G401 (cell line): ENCODE results near the gene SARDH. TPM values are rescaled to one million over a fixed set of nuclear protein-coding genes. Genes with fewer than 3 reads are reported as not detected.

Experiments
- DNase-seq: peaks from one replicate; pipeline ENCODE4 v3.0.0-alpha.2; 2015; ENCODE audit warnings: low spot score
- in situ Hi-C: cut with HindIII; loops from 2 replicates; pipeline ENCODE4 v1.10.0; 2016; ENCODE audit warnings: low sequenced_read_pairs, mixed read lengths
- total RNA-seq: library from RNA; depleted of rRNA; stranded (reverse); fragments of >200 nt; shearing (Covaris generic); gene quantifications from 2 replicates; pipeline ENCODE4 v1.2.3, GENCODE V29; 2014; rRNA removed

SARDH gene, protein sequence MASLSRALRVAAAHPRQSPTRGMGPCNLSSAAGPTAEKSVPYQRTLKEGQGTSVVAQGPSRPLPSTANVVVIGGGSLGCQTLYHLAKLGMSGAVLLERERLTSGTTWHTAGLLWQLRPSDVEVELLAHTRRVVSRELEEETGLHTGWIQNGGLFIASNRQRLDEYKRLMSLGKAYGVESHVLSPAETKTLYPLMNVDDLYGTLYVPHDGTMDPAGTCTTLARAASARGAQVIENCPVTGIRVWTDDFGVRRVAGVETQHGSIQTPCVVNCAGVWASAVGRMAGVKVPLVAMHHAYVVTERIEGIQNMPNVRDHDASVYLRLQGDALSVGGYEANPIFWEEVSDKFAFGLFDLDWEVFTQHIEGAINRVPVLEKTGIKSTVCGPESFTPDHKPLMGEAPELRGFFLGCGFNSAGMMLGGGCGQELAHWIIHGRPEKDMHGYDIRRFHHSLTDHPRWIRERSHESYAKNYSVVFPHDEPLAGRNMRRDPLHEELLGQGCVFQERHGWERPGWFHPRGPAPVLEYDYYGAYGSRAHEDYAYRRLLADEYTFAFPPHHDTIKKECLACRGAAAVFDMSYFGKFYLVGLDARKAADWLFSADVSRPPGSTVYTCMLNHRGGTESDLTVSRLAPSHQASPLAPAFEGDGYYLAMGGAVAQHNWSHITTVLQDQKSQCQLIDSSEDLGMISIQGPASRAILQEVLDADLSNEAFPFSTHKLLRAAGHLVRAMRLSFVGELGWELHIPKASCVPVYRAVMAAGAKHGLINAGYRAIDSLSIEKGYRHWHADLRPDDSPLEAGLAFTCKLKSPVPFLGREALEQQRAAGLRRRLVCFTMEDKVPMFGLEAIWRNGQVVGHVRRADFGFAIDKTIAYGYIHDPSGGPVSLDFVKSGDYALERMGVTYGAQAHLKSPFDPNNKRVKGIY
- 13.2 and 17.3 TPM in 2 replicates for total RNA-seq

DNA sequence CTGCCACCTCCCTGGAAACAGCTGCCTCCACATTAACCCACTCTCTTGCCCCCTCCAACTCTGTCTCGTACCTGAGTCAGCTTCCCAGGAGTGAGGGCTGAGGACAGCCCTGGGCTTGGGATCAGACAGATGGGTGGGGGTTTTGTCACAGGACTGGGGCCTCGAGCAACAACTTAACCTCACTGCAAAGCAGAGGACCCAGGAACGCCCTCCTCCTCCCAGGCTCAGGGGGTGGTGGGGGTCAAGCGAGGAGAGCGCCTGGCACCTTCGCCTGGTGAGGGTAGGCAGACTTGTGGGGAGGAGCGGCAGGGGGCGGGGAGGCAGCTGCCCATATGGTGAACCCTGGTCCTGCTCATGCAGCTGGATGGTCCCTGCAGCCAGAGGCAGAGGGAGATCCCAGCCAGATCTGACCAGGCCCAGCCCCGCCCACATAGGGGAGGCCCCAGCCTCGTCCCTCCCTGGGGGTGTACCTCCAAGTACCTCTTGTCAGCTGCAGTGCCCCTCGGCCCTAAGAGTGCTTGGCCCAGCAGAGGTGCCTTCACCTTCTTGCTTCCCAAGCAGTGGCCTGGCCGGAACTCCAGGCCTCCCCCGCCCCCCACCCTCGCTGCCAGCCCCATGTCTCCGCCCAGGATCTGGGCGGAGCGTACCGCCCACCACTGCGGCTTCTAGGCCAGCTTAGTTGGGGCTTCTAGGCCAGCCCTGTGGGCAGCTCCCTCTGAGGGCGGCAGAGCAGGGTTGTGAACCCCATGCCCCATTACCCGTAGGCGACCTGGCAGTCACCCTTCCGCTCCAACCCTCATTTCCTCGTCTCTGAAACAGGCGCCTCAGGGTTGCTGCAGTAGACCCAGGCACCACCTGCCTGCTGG is at the start of gene SARDH:
SARDH (minus strand) TSS at position 579 of the 866 bp plus-strand sequence. CDS start 4,179 bp downstream, outside the sequence.
- in situ Hi-C loops = no loop called here

GRCh38 chr9:133787754-133788025 is 49.5 kb upstream of the SARDH start:
- peak; percentile 2 for DNase-seq
- in situ Hi-C loops = loop anchor here (25.0 kb wide), 1 partner anchor 225 kb away; no protein-coding TSS in a partner anchor

More for the DNA sequence above, at the start of gene SARDH:
- DNase-seq = no peak

DNA sequence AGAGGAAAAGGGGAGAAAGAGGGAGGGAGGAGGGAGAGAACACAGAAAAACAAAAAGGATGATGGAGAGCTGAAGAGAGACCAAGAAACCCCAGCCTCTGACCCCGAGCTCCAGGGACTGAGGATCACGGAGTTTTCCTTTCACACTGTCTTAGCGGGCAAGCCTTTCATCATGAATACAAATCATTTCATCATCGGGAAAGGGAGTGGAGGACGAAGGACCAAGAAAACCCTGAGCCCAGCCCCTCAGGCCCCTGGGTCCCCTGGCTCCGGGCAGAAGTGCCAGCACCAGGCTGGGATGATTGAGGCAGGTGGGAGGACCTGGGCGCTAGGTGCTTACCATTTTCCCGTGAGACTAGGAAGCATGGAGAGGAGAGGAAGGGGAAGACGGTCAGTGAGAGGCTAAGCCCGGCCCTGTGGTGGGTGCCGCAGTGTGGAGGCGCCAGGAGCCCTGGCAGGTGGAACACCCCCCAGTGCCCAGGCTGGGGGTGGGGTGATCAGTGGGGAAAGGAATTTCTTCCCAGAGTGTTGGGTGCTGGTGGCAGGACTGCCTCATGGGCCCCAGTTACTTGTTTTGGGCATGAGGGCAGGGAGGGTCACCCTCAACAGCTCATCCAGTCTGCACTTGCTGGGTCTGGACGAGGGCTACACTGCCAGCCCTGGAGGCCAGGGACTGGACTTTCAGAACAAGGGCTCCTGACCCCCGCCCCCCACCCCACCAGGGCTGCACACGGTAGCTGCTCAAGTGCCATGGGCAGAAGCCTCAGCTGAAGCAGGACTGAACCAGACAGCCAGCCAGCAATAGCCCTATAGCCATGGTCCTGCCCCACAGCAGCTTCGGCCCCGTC is 49.0 kb upstream of the SARDH start:
- DNase-seq = no peak
- in situ Hi-C loops = loop anchor here (25.0 kb wide), 1 partner anchor 225 kb away; no protein-coding TSS in a partner anchor

DNA sequence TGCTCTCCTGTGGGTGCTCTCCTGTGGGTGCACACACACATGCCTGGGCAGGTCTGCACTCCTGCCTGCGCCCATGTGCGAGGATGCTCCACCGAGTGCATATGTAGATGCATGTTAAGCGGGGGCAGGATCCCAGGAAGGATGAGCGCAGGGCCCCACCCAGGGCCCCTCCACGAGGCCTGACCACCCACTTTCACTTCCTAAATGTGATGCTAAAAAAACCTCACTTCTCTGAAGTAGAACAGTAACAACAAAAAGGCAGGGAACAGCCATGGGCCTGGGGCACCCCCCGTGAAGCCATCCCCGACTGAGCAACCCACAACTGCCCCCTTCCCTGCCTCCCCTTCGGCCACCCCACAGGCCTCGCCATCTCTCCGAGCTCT is 48.2 kb upstream of the SARDH start:
- no peak for DNase-seq
- in situ Hi-C loops = loop anchor here (25.0 kb wide), 1 partner anchor 226 kb away; no protein-coding TSS in a partner anchor

- no peak for DNase-seq
- in situ Hi-C loops = loop anchor here (25.0 kb wide), 1 partner anchor 226 kb away; no protein-coding TSS in a partner anchor
These were observed 47.7 kb upstream of the SARDH start for GRCh38 chr9:133785753-133786370.

DNA sequence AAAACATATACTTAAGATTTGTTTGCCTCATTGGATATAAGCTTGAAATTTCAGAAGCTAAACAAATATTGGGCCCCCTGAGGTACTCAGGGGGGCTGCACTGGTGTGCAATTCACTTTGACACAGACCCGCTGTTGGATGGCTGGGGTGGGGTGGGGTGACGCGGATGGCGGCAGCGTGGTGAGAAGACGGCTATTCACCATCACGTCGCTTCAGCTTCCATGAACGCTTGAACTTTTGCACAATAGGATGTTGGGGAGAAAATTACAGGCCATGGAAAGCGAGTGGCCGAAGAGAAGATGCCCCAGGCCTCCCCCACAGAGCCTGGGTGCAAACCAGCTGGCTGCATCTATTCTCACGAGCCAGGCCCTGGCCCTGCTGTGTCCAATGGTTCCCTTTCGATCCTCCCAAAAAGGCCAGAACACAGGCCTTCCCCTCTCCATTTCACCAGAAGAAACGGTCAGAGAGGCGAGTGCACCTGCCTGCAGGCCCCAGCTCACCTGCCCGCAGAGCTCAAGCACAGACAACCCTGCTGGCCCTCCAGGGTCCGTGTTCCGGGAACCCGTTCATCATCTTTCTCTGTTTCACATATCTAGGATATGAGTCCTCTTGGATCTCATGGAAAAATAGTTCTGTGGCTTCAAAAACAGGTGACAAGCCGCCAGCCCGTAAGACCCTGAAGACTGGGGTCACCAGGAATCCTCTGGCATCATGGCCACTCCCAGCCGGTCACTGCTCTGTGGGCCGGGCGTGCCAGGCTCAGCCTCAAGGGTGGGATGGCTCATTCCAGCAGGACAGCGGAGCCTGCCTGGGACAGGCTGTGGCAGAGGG is 46.8 kb upstream of the SARDH start:
- in situ Hi-C loops = loop anchor here (25.0 kb wide), 1 partner anchor 227 kb away; no protein-coding TSS in a partner anchor
- DNase-seq = no peak

GRCh38 chr9:133783331-133783731 is 45.2 kb upstream of the SARDH start:
- in situ Hi-C loops = loop anchor here (25.0 kb wide), 1 partner anchor 229 kb away; no protein-coding TSS in a partner anchor
- DNase-seq = no peak

DNA sequence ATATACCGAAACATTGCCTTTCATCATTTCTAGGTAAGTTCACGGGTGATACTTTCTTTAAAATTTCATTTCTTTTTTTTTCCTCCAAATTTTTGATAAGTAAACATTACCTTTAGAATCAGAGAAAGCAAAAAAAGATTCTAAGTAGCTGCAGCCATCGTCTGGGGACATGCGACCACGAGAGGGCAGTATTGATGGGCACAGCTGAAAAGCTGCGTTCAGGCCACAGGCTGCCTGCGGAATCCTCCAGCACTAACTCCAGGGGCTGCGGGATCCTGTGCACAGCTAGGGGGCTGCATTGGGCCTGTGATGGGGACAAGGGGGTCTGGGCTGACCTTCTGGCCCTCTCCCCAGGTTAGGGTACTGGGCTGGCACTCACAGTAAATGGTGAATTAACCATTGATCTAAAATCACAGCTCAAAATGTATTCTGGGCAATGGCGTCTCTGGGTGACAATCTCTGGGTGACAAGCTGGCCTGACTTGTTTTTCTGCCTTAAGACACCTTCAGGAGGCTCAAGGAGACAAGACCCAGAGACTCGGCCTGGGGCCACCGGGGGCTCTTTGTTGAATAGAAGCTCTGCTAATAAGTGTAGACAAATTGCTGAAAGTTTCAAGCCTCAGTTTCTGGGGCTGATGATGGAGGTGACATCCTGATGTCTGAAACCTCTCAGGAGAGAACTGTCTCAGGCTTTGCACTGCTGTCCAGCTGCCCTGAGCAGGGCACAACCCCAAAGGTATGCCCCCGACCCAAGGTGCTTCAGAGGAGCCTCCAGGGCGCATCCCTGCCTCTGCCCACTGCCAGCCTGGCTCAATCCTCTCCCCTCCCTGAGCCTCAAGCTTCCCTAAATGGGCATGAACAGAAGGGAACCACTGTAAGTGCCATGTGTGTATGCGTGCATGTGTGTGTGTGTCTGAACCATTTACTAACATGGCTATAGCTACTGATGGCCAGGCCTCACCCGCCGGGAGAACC is 44.3 kb upstream of the SARDH start:
- peak; percentile 75 for DNase-seq
- in situ Hi-C loops = loop anchor here (25.0 kb wide), 1 partner anchor 230 kb away; no protein-coding TSS in a partner anchor

DNA sequence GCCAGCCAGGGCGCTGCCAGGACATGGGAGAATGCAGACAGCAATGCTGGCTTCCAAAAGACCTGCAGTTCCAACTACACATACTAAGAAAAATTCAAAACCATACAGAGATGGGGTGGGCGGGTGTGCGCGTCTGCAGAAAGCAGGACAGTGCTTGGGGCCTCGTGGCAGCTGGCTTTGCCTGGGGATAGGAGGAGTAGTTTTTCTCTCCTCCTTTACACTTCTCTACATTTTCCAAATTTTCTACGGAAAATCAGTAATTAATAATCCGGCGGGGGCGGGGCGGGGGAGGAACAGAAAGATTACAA is 43.6 kb upstream of the SARDH start:
- DNase-seq = no peak
- in situ Hi-C loops = loop anchor here (25.0 kb wide), 1 partner anchor 231 kb away; no protein-coding TSS in a partner anchor

- DNase-seq = no peak
- in situ Hi-C loops = loop anchor here (25.0 kb wide), 1 partner anchor 231 kb away; no protein-coding TSS in a partner anchor
These were observed 43.0 kb upstream of the SARDH start for GRCh38 chr9:133780962-133781827.

- DNase-seq = no peak
- in situ Hi-C loops = loop anchor here (25.0 kb wide), 1 partner anchor 232 kb away; no protein-coding TSS in a partner anchor
These were observed 42.3 kb upstream of the SARDH start for GRCh38 chr9:133780404-133780945.

DNA sequence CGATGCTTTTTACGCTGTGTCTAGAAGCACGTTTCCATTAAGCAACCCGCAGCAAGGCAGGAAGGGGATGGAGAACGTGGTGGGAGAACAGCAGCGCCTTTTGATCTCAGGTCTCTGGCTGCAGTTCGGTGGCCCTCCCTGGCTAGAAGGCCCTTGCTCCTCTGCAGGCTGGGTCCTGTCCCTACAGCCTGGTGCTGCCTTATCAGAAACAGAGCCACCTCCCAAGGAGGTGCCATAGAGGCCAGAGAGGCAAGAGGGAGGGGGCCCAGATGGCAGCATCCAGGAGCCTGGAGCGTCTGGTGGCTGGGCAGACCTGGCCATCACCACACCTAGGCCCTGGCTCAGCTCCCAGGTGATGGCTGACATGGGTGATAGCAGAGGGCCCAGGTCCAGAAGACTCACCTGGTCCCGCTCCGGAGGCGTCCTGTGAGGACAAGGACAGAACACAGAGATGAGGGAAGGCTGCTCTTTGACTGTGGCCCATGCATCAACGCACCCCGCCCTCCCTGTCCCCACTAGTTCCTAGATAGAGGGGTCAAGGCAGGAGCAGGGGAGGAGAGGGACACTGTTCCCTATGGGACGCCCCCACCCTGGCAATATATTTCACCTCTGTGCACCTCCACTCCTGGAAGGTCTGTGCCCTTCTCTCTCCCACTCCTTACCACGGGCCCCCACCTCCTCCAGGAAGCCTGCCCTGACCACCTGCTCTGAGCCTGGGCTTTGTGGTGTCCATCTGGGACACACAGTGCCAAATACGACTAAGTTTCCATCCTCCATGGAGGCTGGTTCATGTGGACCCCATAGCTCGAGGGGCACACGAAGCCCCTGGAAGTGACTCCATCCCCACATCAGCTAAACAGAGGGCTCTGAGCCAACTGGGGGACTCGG is 41.6 kb upstream of the SARDH start:
- in situ Hi-C loops = loop anchor here (25.0 kb wide), 1 partner anchor 233 kb away; no protein-coding TSS in a partner anchor

DNA sequence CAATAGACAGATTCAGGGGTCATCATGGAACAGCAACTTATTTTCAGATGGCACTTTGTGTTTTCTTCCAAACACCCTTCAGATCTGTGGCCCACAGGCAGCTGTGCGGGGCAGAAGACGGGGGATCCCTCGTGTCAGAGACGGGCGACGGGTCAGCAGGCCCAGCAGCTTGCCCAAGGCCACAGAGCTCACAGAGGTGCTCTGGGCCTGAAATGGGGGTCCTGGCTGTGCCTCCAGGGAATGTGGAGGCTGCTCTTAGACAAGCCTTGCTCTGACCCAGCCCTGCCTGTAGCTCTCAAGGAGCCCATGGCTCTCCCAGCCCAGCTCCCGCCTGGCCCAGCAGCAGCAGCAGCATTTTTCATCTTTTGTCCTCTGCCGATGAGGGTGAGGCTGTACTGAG is 40.9 kb upstream of the SARDH start:
- DNase-seq = no peak

More for the DNA sequence above, 41.6 kb upstream of the SARDH start:
- DNase-seq = no peak

More for the DNA sequence above, 40.9 kb upstream of the SARDH start:
- in situ Hi-C loops = loop anchor here (25.0 kb wide), 1 partner anchor 233 kb away; no protein-coding TSS in a partner anchor
